ENCODE results near the gene PSMA5. TPM values are rescaled to one million over a fixed set of nuclear protein-coding genes. Genes with fewer than 3 reads are reported as not detected.
"Not testable (repeated sequence)": the region's sequence is repeated elsewhere in the genome, so short reads cannot be mapped to it uniquely, and the experiment has no call there.

PSMA5 gene
- total RNA-seq (2014; rRNA removed; shearing (Covaris generic)), result 218 and 382 TPM in 2 replicates

GRCh38 chr1:109426281-109427170, at the start of gene PSMA5:
Gene PSMA5 (minus strand): TSS chr1:109426448. CDS start chr1:109426330, 118 bp downstream.
- DNase-seq (ENCODE audit: low read depth), result peak; percentile 100

- no peak for DNase-seq (ENCODE audit: low read depth)
Measured at GRCh38 chr1:109475261-109475660, 49.0 kb upstream of the PSMA5 start.

GRCh38 chr1:109474697-109475096, 48.4 kb upstream of the PSMA5 start:
- DNase-seq (ENCODE audit: low read depth), result no peak

- not testable (repeated sequence) for DNase-seq (ENCODE audit: low read depth)
Measured at GRCh38 chr1:109473284-109474057, 47.2 kb upstream of the PSMA5 start.

- DNase-seq (ENCODE audit: low read depth), result no peak
Measured at GRCh38 chr1:109472779-109473178, 46.5 kb upstream of the PSMA5 start.

- no peak for DNase-seq (ENCODE audit: low read depth)
Measured at GRCh38 chr1:109470245-109470644, 44.0 kb upstream of the PSMA5 start.

GRCh38 chr1:109468903-109469302, 42.7 kb upstream of the PSMA5 start:
- no peak for DNase-seq (ENCODE audit: low read depth)

- DNase-seq (ENCODE audit: low read depth), result no peak
Measured at GRCh38 chr1:109468061-109468460, 41.8 kb upstream of the PSMA5 start.

- no peak for DNase-seq (ENCODE audit: low read depth)
Measured at GRCh38 chr1:109467301-109467777, 41.1 kb upstream of the PSMA5 start.

- DNase-seq (ENCODE audit: low read depth), result peak; percentile 76
Measured at GRCh38 chr1:109466452-109467300, 40.4 kb upstream of the PSMA5 start, which contains the start of gene SYPL2. Gene SYPL2 (plus strand): TSS chr1:109466546. CDS start chr1:109466844, 298 bp downstream.

- DNase-seq (ENCODE audit: low read depth), result no peak
Measured at GRCh38 chr1:109466125-109466451, 39.8 kb upstream of the PSMA5 start.

- DNase-seq (ENCODE audit: low read depth), result no peak
Measured at GRCh38 chr1:109457819-109458218, 31.6 kb upstream of the PSMA5 start.

GRCh38 chr1:109454497-109455133, 28.4 kb upstream of the PSMA5 start:
- DNase-seq (ENCODE audit: low read depth), result no peak

GRCh38 chr1:109447524-109447923, 21.3 kb upstream of the PSMA5 start:
- DNase-seq (ENCODE audit: low read depth), result no peak

- DNase-seq (ENCODE audit: low read depth), result not testable (repeated sequence)
Measured at GRCh38 chr1:109445949-109446695, 19.9 kb upstream of the PSMA5 start.

GRCh38 chr1:109444346-109444745, 18.1 kb upstream of the PSMA5 start:
- no peak for DNase-seq (ENCODE audit: low read depth)

- DNase-seq (ENCODE audit: low read depth), result no peak
Measured at GRCh38 chr1:109443476-109443875, 17.2 kb upstream of the PSMA5 start.

GRCh38 chr1:109441069-109441468, 14.8 kb upstream of the PSMA5 start:
- DNase-seq (ENCODE audit: low read depth), result no peak

- DNase-seq (ENCODE audit: low read depth), result peak; percentile 78
Measured at GRCh38 chr1:109438798-109439297, 12.6 kb upstream of the PSMA5 start.

- no peak for DNase-seq (ENCODE audit: low read depth)
Measured at GRCh38 chr1:109434484-109434883, 8.2 kb upstream of the PSMA5 start.
